H7 (cell line): Measurements from ENCODE around the gene S1PR2. TPM values are rescaled to one million over a fixed set of nuclear protein-coding genes. Genes with fewer than 3 reads are reported as not detected.
"Not testable (repeated sequence)": the region's sequence is repeated elsewhere in the genome, so short reads cannot be mapped to it uniquely, and the experiment has no call there.

Source experiments
- DNase-seq: peaks from one replicate; pipeline ENCODE4 v3.0.0; 2012
- H3K27me3 ChIP-seq: 2 replicates; pipeline ENCODE4 v1.6.0; 2011; ENCODE audit warnings: mild to moderate bottlenecking, low read length; ENCODE audit not compliant: control insufficient read depth, insufficient read depth
- H3K36me3 ChIP-seq: replicated peaks from 2 replicates; pipeline ENCODE4 v1.5.1; 2011; ENCODE audit warnings: low read length; ENCODE audit not compliant: control insufficient read depth, insufficient read depth
- H3K4me3 ChIP-seq: 2 replicates; pipeline ENCODE4 v1.5.1; 2011; ENCODE audit warnings: low read depth, mild to moderate bottlenecking, control low read depth, low read length, moderate library complexity; ENCODE audit not compliant: insufficient read depth
- total RNA-seq: library from RNA; depleted of rRNA; stranded (reverse); fragments of >200 nt; shearing (Covaris generic); gene quantifications from 2 replicates; pipeline ENCODE4 v1.2.3, GENCODE V29; 2014

The S1PR2 gene
- total RNA-seq, 1 experiment from 2014 or later: 7.4 TPM

- Histone ChIP-seq H3K27me3 (no peaks in the 10 kb centered on the region), H3K4me3 (no peak overlapping the region), H3K36me3 (peaks cover 17% of the 10 kb centered on the region)
- no peak for DNase-seq
These were observed 29.0 kb upstream of the S1PR2 start for GRCh38 chr19:10260141-10260584.

DNA sequence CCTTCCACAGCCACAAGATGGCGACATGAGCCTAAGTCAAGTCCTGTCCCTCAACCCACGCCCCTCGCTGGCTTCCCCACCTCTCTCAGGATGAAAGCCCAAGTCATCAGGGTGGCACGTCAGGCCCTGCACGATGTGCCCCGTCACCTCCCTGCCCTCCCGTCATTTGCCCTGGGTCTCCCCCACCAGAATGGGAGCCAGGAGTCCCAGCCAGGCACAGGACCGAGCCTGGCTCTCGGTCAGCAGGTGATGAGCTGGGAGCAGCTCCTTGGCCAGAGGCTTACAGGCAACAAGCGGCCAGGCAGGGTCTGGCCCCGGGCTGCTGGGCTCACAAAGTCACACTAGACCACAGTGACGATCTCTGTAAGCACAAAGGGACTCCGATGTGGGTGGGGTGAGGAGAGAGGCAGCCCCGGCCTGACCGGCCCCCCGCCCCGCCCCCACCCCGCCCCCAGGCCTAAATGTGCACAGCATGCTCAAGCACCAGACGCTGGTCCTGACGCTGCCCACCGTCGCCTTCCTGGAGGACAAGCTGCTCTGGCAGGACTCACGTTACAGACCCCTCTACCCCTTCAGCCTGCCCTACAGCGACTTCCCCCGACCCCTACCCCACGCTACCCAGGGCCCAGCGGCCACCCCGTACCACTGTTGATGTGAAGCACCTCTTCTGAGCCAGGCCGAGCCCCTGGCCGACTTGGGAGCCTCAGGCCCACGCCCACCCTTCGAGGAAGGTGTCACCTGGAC lies 28.2 kb upstream of the S1PR2 start:
- Histone ChIP-seq H3K36me3 (peaks cover 22% of the 10 kb centered on the region), H3K27me3 (no peaks in the 10 kb centered on the region), H3K4me3 (no peak overlapping the region)
- peak; percentile 93 for DNase-seq

- Histone ChIP-seq H3K27me3 (no peaks in the 10 kb centered on the region), H3K36me3 (peaks cover 24% of the 10 kb centered on the region), H3K4me3 (no peak overlapping the region)
- DNase-seq: peak; percentile 19
These were observed 27.1 kb upstream of the S1PR2 start for GRCh38 chr19:10258080-10258710.

DNA sequence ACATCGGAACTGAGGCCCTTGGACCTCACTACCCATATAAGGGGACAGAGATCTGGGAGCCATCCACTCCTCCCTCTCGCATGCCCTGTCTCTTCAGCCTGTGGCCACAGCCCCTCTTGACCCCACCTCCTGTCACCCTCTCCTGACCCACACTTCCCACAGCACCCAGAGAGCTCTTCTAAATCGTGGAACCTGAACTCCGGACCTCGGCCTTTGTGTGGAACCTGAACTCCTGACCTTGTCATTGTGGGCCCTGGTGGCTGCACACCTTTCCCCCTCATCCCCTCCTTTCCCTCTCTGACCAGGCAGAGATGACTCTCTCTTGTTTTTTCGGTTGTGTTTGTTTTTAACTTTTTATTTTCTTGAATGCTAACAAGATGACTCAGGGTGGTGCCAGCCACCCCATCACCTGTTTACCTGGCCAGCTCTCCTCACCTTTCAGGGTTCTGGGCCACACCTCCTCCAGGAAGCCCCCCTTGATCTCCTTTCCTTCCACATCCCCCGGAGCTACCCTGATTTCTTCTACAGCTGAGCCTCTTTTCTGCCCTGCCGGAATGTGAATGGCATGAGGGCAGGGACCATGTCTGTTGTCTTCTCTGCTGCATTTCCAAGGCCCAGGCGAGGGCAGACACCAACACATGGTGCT lies 26.0 kb upstream of the S1PR2 start:
- Histone ChIP-seq H3K4me3 (no peak overlapping the region), H3K36me3 (peaks cover 24% of the 10 kb centered on the region), H3K27me3 (no peaks in the 10 kb centered on the region)
- DNase-seq: no peak

- DNase-seq: peak; percentile 19
- Histone ChIP-seq H3K36me3 (peaks cover 24% of the 10 kb centered on the region), H3K4me3 (no peak overlapping the region), H3K27me3 (no peaks in the 10 kb centered on the region)
These were observed 25.4 kb upstream of the S1PR2 start for GRCh38 chr19:10256551-10256950.

DNA sequence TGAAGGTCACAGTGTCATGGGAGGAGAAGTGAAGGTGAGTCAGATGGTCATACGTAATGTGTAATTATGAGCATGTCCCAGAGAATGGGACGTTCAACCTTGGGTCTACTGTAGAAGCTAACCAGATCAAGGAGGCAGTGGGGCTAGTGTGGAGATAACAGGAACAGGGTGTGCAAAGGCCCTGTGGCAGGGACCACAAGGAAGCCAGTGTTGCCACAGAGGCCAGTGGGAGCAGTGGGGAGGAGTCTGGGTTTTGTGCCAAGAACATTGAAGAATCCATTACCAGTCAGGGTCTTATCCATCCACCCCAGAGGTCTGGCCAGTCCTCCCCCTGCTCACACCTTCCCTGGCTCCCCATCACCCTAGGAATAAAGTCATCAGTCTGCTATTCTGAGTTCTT lies 24.2 kb upstream of the S1PR2 start:
- DNase-seq: no peak
- no peaks in the 10 kb centered on the region for H3K27me3 ChIP-seq
- H3K36me3 ChIP-seq: peaks cover 24% of the 10 kb centered on the region
- no peak overlapping the region for H3K4me3 ChIP-seq

DNA sequence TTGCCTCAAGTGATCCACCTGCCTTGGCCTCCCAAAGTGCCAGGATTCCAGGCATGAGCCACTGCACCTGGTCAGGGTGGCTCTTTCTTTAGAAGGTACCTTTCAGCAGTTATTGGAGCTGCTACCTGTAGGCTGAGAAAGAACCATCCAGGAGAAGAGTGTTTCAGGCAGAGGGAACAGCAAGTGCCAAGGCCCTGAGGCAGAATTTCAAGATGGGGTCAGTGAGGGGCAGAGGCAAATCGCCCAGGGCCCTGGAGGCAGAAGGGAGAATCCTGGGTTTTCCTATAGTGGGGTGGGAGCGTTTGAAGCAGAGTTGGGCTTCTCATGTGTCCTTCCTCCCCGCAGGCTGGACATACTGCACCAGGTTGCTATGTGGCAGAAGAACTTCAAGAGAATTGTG lies 23.1 kb upstream of the S1PR2 start:
- peaks cover 24% of the 10 kb centered on the region for H3K36me3 ChIP-seq
- no peaks in the 10 kb centered on the region for H3K27me3 ChIP-seq
- no peak for DNase-seq
- H3K4me3 ChIP-seq: no peak overlapping the region

- peak overlapping the region; percentile 98 for H3K4me3 ChIP-seq
- no peak for DNase-seq
- H3K36me3 ChIP-seq: peaks cover 21% of the 10 kb centered on the region
- H3K27me3 ChIP-seq: no peaks in the 10 kb centered on the region
These were observed 21.6 kb upstream of the S1PR2 start for GRCh38 chr19:10252707-10253106.

GRCh38 chr19:10251792-10252694 lies 20.9 kb upstream of the S1PR2 start, which contains the start of gene MRPL4:
TSS of gene MRPL4 (plus strand) at chr19:10252214. CDS start at chr19:10252254, 40 bp downstream.
- DNase-seq: peak; percentile 98
- peak within 1 kb of the TSS; percentile 98 for H3K4me3 ChIP-seq
- peaks cover 16% of the 10 kb centered on the region for H3K36me3 ChIP-seq
- H3K27me3 ChIP-seq: no peaks in the 10 kb centered on the region

GRCh38 chr19:10246511-10246910 lies 15.4 kb upstream of the S1PR2 start:
- Histone ChIP-seq H3K4me3 (no peak overlapping the region), H3K36me3 (no peaks in the 10 kb centered on the region), H3K27me3 (no peaks in the 10 kb centered on the region)
- DNase-seq: no peak

DNA sequence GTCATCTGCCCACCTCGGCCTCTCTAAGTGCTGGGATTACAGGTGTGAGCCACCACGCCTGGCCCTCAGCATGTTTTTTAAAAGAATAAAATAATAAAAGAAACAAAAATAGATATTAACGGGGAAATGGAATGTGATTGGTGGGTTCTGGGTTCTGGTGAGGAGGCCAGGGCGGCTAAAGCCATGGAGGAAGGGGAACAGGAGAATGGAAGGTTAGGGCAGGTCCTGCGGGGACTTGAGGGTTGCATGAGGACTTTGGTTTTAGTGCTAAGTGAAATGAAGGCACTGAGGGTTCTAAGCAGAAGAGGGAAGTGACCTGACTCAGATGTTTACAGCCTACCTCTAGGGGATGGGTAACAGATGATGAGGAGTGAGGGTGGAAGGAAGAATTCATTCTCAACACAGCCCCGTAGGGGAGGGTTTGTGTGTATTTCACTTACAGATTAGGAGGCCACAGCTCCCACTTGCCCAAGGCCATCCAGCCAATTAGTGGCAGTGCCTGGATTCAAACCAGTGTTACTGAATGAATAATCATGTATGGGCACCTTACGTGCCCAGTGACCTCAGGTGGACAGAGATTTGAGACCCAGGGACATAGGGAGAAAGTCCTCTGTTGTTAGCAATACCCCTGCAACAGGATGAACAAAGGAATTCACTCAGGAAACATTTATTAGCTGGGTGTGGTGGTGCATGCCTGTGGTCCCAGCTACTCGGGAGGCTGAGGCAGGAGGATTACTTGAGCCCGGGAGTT lies 14.2 kb upstream of the S1PR2 start:
- no peak overlapping the region for H3K4me3 ChIP-seq
- H3K27me3 ChIP-seq: no peaks in the 10 kb centered on the region
- DNase-seq: no peak
- no peaks in the 10 kb centered on the region for H3K36me3 ChIP-seq

- Histone ChIP-seq H3K36me3 (no peaks in the 10 kb centered on the region), H3K27me3 (no peaks in the 10 kb centered on the region), H3K4me3 (no peak overlapping the region)
- no peak for DNase-seq
These were observed 12.5 kb upstream of the S1PR2 start for GRCh38 chr19:10243606-10244005.

- not testable (repeated sequence) for H3K36me3 ChIP-seq, DNase-seq, H3K4me3 ChIP-seq, H3K27me3 ChIP-seq
These were observed 10.8 kb upstream of the S1PR2 start for GRCh38 chr19:10241826-10242449.
